Suppressor macrophage treated with lipopolysaccharide for 1 hour (primary cell): ENCODE data around the gene MCOLN3.
A peak's percentile ranks its signal among the peaks of the same experiment; 100 is the strongest.

Source experiments
- DNase-seq, 3 donors: peaks; one replicate each; pipeline ENCODE4 v3.0.0-alpha.2; 2020 to 2022

The MCOLN3 gene, protein sequence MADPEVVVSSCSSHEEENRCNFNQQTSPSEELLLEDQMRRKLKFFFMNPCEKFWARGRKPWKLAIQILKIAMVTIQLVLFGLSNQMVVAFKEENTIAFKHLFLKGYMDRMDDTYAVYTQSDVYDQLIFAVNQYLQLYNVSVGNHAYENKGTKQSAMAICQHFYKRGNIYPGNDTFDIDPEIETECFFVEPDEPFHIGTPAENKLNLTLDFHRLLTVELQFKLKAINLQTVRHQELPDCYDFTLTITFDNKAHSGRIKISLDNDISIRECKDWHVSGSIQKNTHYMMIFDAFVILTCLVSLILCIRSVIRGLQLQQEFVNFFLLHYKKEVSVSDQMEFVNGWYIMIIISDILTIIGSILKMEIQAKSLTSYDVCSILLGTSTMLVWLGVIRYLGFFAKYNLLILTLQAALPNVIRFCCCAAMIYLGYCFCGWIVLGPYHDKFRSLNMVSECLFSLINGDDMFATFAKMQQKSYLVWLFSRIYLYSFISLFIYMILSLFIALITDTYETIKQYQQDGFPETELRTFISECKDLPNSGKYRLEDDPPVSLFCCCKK

DNA sequence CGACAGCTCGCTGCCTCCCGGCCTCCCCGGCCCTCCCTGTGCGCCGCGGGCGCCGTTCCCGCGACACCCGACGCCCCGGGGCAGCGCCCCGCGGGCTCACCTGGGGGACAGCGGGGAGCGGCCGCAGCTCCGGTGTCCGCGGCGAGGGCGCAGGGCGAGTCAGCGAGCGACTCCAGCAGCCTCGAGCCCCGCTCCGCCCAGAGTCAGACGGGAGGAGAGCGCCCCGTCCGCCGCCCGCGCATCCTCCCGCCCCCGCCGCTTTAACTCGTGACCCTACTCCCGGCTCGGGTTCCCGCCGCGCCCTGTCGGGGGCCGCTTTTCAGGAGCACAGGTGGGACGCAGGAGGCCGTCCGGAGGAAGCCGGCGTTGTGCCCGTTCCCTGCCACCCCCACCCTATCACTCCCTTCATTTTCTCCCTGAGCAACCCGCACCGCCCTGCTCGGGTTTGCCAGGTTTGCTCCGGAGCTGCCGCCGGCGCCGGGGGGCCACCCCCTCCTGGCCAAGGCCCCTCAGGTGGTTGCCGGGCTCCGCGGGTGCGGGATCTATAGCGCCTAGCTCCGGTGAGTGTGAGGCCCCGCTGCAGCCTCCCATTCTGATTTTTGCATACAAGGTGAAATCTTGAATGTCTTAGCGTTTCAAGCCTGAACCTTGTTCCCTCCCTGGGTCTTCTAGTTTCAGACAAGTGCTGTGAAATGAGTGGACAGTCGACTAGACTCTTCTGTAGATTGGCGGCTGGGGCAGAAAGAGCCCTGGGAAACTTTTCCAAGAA lies at the start of gene MCOLN3:
MCOLN3 (minus strand) TSS at position 205 of the 769 bp plus-strand sequence. CDS start 3,140 bp downstream, outside the sequence.
- DNase-seq = peak; percentile 44 to 77 (median 62)

DNA sequence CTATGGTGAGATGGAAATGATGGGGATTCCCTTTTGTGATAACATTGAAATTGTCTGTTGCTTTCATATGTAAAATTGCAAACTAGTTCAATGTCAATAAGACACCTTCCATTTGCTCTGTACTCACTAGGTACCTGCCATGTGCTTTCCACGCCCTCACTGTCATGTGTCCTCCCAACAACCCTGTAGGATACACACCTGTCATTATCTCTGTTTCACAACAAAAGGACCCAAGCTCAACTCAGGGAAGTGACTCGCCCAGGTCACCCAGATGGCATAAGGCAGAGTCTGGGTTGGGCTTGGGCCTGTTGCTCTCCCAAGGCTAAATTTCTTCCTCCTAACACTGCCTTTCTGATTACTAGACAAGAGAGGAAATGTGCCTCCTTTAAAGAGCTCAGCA lies 45.3 kb upstream of the MCOLN3 start:
- no peak for DNase-seq

DNA sequence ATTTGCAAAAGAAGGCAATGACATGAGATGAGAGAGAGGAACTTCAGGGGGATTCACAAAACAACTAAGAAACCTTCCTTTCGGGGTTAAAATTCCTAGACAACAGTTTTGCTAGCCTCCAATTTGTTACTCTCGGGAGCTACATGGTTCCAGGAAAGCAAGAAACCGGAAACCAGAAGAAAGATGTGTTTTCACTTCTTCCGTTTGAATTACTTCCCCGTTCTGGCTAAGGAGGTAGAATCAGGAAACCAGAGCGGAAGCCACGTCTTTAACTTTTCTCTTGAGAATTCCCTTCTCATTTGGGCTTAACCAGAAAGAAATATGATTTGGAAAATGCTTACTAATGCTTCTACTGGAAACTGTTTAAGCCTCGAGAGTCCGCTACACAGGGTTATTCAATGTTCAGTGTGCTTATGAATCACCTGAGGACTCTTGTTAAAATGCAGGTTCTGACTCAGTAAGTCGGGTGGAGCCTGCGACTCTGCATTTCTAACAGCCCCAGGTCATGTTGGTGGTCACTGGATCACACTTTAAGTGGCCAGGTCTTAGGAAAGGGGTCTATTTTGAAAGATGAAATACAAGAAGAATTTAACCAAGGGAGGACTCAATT lies 43.5 kb upstream of the MCOLN3 start:
- DNase-seq = peak; percentile 19 to 31 (median 29)

DNA sequence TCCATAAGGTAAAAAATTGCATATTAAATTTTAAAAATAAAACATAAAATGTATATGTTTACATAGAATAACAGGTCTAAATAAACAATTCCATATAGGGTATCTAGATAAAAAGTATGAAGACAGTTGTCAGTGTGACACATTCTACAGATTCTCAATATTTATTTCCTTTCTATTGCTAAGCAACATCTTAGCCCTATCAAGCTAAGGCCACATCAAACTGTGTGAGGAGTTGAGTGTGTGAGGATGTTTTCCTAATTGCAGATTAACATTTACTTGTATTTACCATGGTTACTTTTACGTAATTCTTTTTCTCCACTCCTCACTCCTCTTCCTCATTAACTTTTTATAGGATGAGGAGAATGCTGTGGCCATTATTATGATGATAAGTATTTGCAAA lies 41.9 kb upstream of the MCOLN3 start:
- no peak for DNase-seq

DNA sequence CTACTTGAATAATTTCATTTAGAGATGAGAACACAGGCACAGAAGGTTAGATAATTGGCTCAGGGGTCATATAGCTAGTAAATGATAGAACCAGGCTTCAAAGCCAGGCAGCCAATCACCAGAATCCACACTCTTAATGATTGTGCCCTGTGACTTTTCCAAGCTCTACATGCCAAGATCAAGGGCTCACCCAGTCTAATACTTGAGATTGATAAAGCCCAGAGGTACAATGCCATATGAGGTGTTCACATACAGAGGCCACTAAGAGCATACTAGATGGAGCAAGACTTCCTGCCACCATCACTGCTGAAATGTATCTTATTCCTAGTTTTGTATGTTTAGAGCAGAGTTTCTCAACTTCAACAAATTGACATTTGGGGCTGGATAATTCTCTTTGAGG lies 40.9 kb upstream of the MCOLN3 start:
- no peak for DNase-seq

DNA sequence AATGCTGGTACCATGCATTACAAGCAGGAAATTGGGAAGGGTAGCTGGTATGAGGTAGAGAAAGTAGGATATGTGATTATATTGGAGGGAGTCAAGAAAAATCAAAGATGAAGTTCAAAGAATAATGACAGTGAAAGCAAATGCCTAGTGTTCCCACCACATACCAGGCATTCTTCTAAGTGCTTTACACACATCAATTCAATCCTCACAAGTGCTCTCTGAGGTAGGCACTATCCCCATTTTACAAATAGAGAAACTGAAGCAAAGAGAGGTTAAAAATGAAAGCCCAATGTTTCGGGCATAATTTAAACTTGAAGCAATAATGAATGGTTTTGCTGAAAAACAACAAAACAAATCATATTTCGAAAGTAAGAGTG lies 40.1 kb upstream of the MCOLN3 start:
- DNase-seq = no peak

DNA sequence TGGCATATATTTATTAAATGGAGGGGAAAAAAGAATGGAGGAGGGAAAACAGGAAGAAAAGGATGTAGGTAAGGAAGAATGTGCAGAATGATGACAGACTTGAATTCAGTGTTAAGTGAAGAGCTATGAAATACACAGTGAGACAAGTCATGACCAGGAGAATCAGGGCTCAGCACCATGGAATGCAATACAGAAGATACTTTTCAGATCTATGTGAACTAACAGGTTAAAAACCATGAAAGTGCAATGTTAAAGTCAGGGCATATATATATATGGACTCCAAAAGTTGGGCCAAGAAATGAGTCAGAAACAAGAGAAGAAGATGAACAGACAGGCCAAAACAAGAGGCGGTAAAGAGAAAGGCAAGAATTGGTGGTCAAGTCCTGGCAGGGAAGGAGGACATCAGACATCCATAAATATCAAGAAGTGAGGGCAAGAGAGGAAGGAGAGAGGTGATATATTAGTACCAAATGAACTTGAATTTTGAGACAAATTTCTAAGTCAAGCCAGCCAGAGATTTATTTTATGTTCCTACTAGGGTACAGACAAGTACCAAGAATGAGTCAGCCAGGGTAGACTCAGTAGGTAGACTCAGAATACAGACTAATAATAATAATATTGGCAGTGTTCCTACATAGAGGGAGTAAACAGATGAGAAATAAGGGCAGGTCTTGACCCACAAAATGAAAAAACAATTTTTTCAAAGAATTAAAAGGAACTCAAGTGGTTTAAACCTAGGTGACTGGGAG lies 39.5 kb upstream of the MCOLN3 start:
- no peak for DNase-seq

DNA sequence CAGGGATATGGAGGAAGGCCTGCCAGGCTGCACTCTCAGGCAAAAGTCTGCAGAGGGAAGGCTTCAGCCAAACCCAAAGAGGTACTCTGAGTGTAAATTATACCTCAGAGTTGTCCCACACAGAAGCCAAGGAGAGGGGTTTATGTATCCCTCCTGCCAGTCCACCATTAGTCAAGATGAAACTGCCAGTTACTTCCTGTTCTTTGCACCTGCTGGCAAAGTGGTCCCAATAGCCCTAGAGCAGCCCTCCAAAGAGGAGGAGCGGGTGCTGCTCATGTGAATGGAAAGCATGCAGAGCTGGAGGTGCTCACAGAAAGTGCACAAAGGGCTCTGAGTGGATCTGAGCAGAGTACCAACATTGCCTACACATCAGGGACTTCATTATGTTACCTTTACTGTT lies 37.1 kb upstream of the MCOLN3 start:
- no peak for DNase-seq

DNA sequence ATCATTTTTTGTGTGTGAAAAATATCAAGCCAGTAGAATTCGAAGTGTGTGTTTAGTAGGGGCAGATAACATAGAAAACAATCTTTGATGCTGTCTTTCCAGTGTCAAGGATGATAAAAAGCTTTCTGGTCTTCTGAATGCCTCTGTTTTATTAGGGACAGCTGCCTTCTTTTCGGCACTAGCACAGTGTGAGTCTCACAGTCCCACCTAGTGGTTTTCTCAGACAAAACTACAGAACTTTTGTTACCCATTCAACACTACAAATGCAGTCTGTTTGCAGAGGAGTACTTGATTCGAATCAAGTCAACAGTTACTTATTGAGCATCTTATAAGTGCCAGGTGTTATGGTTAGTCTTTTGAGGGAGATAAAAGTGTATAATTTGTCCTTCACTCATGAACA lies 30.6 kb upstream of the MCOLN3 start:
- peak in 2 of 3 donors; percentile 22 to 37 for DNase-seq

DNA sequence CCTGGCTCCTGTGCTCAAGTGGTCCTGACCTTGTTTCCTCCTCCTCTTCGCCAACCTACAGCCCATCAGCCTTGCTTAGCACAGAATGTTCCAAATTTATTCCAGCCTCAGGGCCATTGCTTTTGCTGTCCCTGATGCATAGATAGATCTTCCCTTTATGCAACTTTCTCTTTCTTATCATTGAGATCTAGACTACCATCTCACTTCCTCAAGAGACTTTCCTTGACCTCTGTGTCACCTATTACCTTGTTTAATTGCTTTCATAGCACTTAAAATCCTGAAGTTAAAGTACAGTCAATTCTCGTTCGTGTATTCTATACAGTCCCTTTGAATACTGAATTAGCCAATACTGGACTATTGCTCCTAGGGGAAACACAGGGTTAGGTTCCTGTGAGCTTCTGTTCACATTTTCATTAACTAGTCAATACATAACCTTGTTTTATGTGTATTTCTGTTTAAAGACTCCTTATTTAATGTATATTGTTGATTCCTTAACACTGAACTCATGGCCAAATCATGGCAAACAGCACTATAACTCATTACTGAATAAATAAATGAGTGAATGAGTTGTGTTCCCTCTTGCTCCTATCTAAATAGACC lies 26.2 kb upstream of the MCOLN3 start:
- no peak for DNase-seq

DNA sequence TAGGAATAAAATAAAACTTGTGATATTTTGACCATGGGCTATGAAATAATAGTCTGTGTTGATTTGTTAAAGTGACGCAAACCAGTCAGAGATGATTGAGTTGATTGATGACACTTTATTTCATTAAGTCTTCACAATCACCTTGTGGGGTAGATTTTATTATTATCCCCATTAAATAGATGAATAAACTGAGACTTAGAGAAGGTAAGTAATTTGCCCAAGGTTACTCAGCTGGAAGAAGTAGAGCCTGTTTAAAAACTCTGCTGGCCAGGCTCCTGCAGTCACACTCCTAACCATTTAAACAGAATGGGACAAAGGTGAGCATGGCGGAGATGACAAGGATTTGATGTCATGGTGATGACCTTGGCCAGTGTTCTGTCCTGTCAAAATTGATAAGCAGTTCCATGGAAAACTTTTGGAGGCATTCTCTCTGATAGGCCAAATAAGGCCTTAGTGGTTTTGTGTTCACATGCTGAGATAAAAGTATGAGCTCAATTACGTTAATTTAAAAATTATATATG lies 22.7 kb upstream of the MCOLN3 start:
- no peak for DNase-seq

DNA sequence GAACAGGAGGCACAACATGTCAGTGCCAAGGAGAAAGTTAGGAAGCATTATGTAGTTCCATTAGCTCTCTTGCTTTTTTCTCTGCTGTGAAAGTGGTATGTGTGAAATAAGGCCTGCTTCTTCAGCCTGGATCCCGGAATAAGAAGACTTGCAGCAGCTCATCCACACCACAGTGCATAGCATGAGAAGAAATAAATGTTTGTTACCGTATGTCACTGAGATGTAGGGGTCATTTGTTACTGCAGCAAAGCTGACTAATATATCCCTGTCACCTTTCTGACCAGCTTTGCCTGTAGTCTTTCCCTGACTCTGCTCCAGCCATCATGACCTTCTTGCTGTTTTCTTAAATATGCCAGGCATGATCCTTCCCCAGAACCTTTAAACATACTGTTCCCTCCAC lies 20.5 kb upstream of the MCOLN3 start:
- DNase-seq = no peak

DNA sequence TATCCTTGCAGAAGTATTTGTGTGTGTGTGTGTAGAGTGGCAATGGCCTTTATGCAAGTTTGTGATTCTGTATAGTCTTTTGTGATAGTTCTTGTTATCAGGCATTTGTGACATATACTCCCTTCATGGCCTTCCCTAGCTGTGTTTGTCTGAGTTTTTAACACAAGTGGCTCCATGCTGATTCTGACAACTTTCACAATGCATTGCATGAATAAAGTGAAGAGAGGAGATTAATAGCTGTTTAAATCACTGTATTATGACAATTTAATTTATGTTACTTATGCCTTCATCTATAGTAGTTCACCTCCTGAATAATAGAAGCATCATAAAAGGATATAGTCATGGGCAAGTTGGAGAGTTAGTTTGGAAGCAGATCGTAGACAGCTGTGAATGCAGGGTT lies 17.2 kb upstream of the MCOLN3 start:
- DNase-seq = no peak

DNA sequence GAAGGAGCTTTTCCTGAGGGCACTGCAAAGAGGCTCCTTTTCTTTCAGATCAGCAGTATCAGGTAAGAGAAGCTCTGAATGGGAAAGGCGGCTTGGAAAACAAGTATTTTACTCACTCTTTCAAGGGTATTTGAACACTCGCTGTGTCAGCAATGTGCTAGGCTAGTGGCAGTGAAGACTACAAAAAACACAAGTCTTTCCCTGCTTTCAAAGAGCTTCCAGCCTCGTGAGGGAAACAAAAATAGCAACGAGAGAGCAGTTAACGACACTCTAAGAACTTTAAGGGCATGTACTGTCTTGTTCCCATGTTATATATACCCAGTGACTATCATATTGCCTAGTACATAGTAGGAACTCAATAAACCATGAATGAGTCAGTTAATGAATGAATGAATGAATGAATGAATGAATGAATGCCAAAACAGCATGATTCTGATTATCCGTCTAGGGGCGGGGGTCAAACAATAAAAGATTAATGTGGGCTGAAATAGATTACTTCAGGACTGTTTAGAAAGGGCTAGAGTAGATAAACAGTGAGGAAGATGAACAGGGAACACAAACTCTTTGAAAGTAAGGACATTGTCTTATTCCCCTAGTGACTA lies 14.2 kb upstream of the MCOLN3 start:
- no peak for DNase-seq

DNA sequence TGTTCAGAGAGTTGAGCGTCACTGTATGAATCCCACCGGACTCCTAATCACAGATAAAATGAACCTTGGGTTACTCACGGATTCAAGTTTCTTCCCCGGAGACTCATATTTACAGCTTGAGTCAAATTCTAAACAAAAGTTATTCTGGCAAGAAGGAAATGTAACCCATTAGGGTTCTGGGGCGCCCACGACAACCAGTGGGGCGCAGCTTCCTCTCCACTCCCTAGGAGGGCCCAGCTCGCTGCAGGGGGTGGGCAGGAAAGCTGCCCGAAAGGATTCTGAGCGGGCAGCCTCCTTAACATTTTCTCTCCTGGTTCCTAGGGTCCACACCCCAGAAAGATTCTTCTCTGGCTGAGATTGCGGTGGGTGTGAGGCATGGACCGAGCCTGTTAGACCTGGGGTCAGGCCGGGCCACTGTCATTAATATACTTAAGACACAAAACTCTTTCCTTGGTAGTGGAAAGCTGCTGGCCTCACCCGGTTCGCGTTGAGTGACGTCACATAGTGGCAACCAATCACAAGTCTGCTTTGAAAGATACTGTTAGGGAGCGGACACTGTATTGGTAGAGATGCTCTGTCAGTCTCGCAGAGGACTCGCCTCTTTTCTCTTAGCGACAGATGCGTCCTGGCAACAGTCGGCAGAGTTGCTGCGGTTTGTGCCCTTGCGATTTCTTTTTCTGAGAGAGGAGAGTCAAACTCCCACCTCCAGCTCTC lies 13.6 kb upstream of the MCOLN3 start:
- peak; percentile 93 to 96 (median 95) for DNase-seq

DNA sequence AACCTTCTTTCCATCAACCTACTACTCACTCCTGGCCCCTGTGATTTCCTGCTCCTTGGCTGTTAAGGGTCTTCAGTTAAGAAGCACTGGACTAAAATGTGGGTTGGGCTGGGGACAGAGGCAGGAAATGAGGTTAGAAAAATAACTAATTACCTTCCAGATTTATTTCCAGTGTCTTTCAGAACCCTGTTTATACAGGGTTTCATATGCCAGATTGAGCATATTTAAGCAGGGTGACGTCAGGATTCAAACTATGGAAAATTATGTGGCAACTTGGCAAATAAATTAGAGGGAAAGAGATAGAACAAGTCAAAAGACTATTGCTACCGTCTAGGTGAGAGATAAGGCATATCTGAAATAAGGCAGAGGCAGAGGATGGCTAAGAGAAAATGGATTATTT lies 11.7 kb upstream of the MCOLN3 start:
- no peak for DNase-seq

DNA sequence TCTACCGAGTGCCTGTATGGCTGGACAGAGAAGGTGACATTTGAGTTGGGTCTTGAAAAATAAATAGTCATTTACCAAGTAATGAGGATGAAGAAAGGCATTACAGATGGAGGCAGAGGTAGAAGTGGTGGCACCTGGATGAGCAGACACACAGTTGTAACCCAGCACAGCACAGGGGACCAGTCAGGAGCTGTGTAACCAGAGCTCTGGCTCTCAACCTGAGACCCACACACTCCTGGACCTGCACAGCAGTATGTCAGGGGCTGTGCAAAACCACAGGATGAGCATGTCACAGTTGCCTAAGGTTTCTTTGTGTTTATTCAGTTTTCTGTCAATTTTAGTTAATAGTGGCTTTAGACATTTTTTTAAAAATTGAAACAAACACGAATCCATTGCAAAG lies 11.3 kb upstream of the MCOLN3 start:
- no peak for DNase-seq

DNA sequence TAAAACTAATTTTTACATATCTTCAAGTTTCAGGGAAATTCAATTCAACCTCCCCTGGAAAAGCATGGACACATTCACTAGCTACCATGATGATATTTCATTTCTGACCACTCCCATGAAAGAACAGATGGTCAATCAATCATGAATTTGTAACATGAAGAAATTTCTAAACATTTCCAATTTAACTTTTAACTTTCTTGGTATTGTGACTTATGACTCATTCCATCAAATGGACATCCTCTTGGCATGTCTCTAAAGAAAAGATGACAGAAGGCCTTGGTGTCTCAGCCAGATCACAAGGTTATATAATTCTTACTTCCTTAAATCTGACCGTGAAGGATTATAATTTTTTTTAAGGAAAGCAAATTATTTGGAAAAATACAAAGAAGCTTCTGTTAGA lies 10.5 kb upstream of the MCOLN3 start:
- DNase-seq = peak; percentile 66 to 87 (median 86)

DNA sequence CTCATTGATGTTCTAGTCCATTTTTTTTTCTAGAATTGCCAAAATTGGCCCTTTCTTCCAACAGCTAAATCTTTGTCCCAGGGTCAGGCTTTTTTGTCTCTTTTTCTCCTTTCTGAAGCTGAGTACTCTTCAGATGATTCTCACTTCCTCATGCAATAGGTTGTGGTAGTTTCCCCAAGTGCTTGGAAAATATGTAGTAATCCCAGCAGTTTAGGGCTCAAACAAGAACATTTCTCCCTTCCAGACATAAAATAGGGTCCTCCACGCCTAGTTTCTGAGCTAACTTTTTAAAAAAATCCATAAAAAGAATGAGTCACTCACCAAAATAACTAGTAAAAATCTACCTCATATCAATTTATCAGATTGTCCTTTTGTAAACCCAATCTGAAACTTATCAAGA lies 10.0 kb upstream of the MCOLN3 start:
- DNase-seq = peak; percentile 69 to 86 (median 81)

DNA sequence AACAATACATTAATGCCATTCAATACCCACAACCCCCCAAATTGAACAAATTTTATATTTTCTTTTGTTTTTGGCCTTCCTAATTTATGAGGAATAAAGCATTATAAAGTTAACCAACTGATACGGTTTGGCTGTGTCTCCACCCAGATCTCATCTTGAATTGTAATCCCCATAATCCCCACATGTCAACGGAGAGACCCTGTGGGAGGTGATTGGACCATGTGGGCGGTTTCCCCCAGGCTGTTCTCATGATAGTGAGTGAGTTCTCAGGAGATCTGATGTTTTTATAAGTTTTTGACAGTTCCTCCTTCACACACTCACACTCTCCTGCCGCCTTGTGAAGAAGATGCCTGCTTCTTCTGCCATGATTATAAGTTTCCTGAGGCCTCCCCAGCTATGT lies 6.4 kb upstream of the MCOLN3 start:
- DNase-seq = no peak

DNA sequence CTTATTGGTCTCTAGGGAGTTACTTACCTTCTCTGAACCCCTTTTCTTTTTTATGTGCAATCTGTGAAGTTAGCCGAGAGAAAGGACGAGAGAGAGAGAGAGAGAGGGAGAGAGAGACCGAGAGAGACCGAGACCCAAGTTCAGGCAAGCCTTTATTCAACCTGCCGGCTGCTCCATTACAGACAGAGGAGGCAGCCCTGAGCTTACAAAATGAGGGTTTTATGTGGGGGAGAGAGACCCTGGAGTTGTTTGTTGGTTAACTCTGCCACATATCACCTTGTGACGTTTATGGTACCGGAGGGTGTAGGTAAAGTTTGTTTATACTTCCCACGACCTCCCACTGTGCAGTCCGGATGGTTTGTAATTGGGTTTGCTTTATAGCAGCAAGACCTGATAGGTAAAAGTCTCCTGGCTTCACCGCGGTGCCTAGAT lies 1.5 kb upstream of the MCOLN3 start:
- DNase-seq = no peak
